SH-SY5Y (cell line): ENCODE results near the gene CHAC1.

Source experiments
- GATA2 ChIP-seq: IDR thresholded peaks from 2 replicates; pipeline ENCODE4 v1.6.1; 2011; ENCODE audit warnings: mild to moderate bottlenecking, low read depth, low read length
- GATA3 ChIP-seq: IDR thresholded peaks from 2 replicates; pipeline ENCODE4 v1.6.1; 2011; ENCODE audit warnings: low read depth, mild to moderate bottlenecking, low read length, moderate library complexity

DNA sequence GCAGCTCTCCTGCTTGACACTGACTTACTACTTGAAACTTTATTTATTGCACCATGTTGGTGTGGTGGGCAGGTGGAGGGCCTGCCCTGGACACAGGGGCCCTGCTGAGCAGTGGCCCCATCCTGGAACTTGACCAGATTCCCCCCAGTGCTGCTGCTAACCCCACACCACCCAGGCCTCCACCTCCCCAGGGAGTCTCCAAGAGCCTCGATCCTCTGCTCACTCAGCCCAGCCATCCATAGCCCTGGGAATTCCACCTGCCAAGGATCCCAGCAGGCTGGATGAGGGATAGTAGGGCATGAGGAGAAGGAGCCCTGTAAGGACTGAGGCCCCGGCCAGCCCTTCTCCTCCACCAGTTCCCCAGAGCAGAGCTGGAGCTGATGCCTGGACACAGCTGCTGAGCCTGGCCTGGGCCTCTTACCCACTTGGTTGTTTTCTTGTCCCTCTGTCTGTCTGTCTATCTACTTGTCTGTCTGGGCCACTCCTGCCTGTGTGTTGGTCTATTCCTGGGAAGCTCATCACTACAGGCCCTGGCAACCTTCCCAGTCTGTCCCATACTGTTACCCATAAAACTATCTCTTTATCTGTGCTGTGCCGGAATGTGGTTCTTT is 2.8 kb downstream of the CHAC1 start:
- TF ChIP-seq GATA2 (no peak), GATA3 (no peak)
